Keratinocyte (primary cell): Measurements from ENCODE around the gene NT5DC4. TPM values are rescaled to one million over a fixed set of nuclear protein-coding genes. Genes with fewer than 3 reads are reported as not detected.

Source experiments
- DNase-seq: peaks from one replicate; pipeline ENCODE4 v3.0.0-alpha.2; 2011; ENCODE audit warnings: low read depth, missing footprints, low spot score
- FAIRE-seq: peaks from 2 replicates; lab custom pipeline; 2011; peaks lifted over from hg19 to GRCh38; lab: Jason Lieb, UNC
- H2AFZ ChIP-seq: 2 replicates; pipeline ENCODE4 v1.6.0; 2012; ENCODE audit warnings: low read length, control low read depth, inconsistent platforms; ENCODE audit not compliant: control insufficient read depth
- H3K27ac ChIP-seq: 2 replicates; pipeline ENCODE4 v1.5.1; 2011; ENCODE audit warnings: low read length; ENCODE audit not compliant: control insufficient read depth, insufficient read depth
- H3K27me3 ChIP-seq: 3 replicates; pipeline ENCODE4 v1.6.0; 2011; ENCODE audit warnings: low read length; ENCODE audit not compliant: control insufficient read depth, insufficient read depth; ENCODE audit errors: extremely low read depth
- H3K36me3 ChIP-seq, 2 experiments: 2 replicates in 1 of 2; 3 replicates in 1 of 2; pipeline ENCODE4 v1.5.1; 2011; ENCODE audit warnings: low read length in 2 of 2, mild to moderate bottlenecking in 1 of 2; ENCODE audit not compliant: control insufficient read depth in 2 of 2, insufficient read depth in 2 of 2; ENCODE audit errors: extremely low read depth in 1 of 2
- H3K4me1 ChIP-seq: 3 replicates; pipeline ENCODE4 v1.5.1; 2011; ENCODE audit warnings: low read length; ENCODE audit not compliant: control insufficient read depth, insufficient read depth; ENCODE audit errors: extremely low read depth
- H3K4me2 ChIP-seq: 3 replicates; pipeline ENCODE4 v1.6.0; 2011; ENCODE audit warnings: low read depth, low read length; ENCODE audit not compliant: control insufficient read depth, insufficient read depth; ENCODE audit errors: extremely low read depth
- H3K4me3 ChIP-seq, 3 experiments: fragments of 200-600 bp in 1 of 3; sonication (generic) in 1 of 3; 2 replicates in 2 of 3; 3 replicates in 1 of 3; pipeline ENCODE4 v1.5.1; 2011 to 2016; ENCODE audit warnings: low read length in 3 of 3, mild to moderate bottlenecking in 3 of 3, control low read depth in 2 of 3, inconsistent platforms in 1 of 3, low read depth in 1 of 3, mixed read lengths in 1 of 3, mixed run types in 1 of 3, moderate library complexity in 1 of 3; ENCODE audit not compliant: control insufficient read depth in 2 of 3, insufficient read depth in 2 of 3; ENCODE audit errors: extremely low read depth in 1 of 3
- H3K79me2 ChIP-seq: 2 replicates; pipeline ENCODE4 v1.6.0; 2012; ENCODE audit warnings: low read length; ENCODE audit not compliant: control insufficient read depth, insufficient read depth
- H3K9ac ChIP-seq: 3 replicates; pipeline ENCODE4 v1.6.0; 2011; ENCODE audit warnings: low read length; ENCODE audit not compliant: control insufficient read depth, insufficient read depth; ENCODE audit errors: extremely low read depth
- H3K9me1 ChIP-seq: 3 replicates; pipeline ENCODE4 v1.6.0; 2011; ENCODE audit warnings: low read length; ENCODE audit not compliant: control insufficient read depth, insufficient read depth; ENCODE audit errors: extremely low read depth
- H3K9me3 ChIP-seq: 2 replicates; pipeline ENCODE4 v1.5.1; 2012; ENCODE audit warnings: low read depth, low read length; ENCODE audit not compliant: control insufficient read depth
- H4K20me1 ChIP-seq: 3 replicates; pipeline ENCODE4 v1.6.0; 2011; ENCODE audit warnings: low read length; ENCODE audit not compliant: control insufficient read depth, insufficient read depth; ENCODE audit errors: extremely low read depth
- EZH2 ChIP-seq: IDR thresholded peaks from one replicate; pipeline ENCODE4 v1.6.1; 2012; ENCODE audit warnings: inconsistent platforms, mild to moderate bottlenecking, low read length, moderate library complexity
- dilution Hi-C: fragments of 300-500 bp; cut with MboI; formaldehyde crosslinking; loops from one replicate; pipeline ENCODE4 v1.7.0; 2020; ENCODE audit warnings: low sequenced_read_pairs; ENCODE audit not compliant: extremely low pct_ligation_motif_present
- polyA plus RNA-seq, 5 experiments: library from polyadenylated mRNA; depleted of rRNA in 3 of 5; stranded (reverse) in 3 of 5; stranded (forward) in 1 of 5; unstranded in 1 of 5; fragments of >200 nt; gene quantifications; 1 replicate in 1 of 5; 2 replicates in 3 of 5; 3 replicates in 1 of 5; pipeline versions ENCODE4 v1.2.1 to v1.2.3, GENCODE V29; 2011 to 2012; ENCODE audit warnings: missing spikeins in 2 of 5, low read depth in 1 of 5, low replicate concordance in 1 of 5
- TF ChIP-seq, protein P1 (sequence below), 3 experiments: IDR thresholded peaks in 1 of 3; conservative IDR thresholded peaks in 1 of 3; optimal IDR thresholded peaks in 1 of 3; 2 replicates in 2 of 3; 3 replicates in 1 of 3; pipeline versions ENCODE3 to v1.5.1; 2011; ENCODE audit warnings: low read length in 3 of 3, mild to moderate bottlenecking in 3 of 3, moderate library complexity in 2 of 3, control low read depth in 1 of 3, inconsistent platforms in 1 of 3; ENCODE audit not compliant: insufficient read depth in 2 of 3; ENCODE audit errors: extremely low read depth in 1 of 3

NT5DC4 gene
- polyA plus RNA-seq, 1 donor (not counting 4 experiments of a cell fraction or from before 2014, with no cell fraction given) = 1.00 TPM

DNA sequence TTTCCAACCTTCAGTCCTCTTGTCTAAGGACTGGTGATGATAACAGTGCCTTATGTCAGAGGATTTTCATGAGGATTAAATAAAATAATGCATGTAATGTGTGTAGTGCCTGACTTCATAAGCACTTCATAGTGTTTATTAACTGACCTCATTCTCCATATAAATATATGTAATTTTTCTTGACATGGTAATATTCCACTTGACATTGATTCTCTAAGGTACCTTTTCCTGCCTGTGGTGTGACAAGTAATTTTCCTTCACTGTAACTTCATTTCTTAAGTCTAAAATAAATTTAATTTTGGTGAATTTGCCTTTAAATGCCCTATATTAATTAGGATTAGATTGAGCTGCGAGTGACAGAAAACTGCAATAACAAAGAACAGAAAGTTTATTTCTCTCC, 47.8 kb upstream of the NT5DC4 start:
- DNase-seq (no peak), FAIRE-seq (no peak)
- Histone ChIP-seq H3K4me1 (no peaks in the 10 kb centered on the region), H3K4me3 (no peak overlapping the region), H3K27ac (no peak overlapping the region), H3K79me2 (no peaks in the 10 kb centered on the region), H3K9me1 (no peaks in the 10 kb centered on the region), H3K4me2 (no peak overlapping the region), H3K36me3 (no peaks in the 10 kb centered on the region), H3K9me3 (no peaks in the 10 kb centered on the region), H3K9ac (no peak overlapping the region), H3K27me3 (no peaks in the 10 kb centered on the region), H4K20me1 (no peaks in the 10 kb centered on the region), H2AFZ (no peak overlapping the region)
- TF ChIP-seq EZH2 = no peak
- TF ChIP-seq, protein P1, sequence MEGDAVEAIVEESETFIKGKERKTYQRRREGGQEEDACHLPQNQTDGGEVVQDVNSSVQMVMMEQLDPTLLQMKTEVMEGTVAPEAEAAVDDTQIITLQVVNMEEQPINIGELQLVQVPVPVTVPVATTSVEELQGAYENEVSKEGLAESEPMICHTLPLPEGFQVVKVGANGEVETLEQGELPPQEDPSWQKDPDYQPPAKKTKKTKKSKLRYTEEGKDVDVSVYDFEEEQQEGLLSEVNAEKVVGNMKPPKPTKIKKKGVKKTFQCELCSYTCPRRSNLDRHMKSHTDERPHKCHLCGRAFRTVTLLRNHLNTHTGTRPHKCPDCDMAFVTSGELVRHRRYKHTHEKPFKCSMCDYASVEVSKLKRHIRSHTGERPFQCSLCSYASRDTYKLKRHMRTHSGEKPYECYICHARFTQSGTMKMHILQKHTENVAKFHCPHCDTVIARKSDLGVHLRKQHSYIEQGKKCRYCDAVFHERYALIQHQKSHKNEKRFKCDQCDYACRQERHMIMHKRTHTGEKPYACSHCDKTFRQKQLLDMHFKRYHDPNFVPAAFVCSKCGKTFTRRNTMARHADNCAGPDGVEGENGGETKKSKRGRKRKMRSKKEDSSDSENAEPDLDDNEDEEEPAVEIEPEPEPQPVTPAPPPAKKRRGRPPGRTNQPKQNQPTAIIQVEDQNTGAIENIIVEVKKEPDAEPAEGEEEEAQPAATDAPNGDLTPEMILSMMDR (optimal IDR thresholded peaks at IDR 0.05 in 1 of 3, IDR thresholded peaks at IDR 0.05 in 1 of 3, conservative IDR thresholded peaks at IDR 0.05 in 1 of 3; ENCODE audit: extremely low read depth in 1 of 3, insufficient read depth in 2 of 3, low read length in 3 of 3) = no peak
- dilution Hi-C loops = no loop called here

DNA sequence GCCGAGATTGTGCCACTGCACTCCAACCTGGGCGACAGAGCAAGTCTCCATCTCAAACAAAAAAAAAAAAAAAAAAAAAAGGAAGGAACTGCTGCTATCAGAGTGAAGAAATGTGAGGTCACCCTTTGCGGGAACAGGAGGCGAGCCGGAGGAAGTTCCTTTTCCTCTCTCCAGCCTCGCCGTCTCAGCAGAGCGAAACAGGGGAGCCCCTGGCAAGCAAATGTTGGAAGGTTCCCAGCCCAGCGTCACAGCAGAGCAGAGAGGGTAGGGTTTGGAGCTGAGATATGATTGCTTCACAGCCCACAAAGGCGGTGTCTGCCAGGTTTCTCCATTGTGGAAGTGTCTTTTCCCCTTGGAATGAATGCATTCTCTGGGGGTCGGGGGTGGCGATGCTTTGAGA, 46.6 kb upstream of the NT5DC4 start:
- H3K27me3 ChIP-seq = no peaks in the 10 kb centered on the region

More for the DNA sequence above, 46.6 kb upstream of the NT5DC4 start:
- TF ChIP-seq EZH2 = no peak
- TF ChIP-seq, protein P1 (optimal IDR thresholded peaks at IDR 0.05 in 1 of 3, IDR thresholded peaks at IDR 0.05 in 1 of 3, conservative IDR thresholded peaks at IDR 0.05 in 1 of 3; ENCODE audit: extremely low read depth in 1 of 3, insufficient read depth in 2 of 3, low read length in 3 of 3) = no peak
- Histone ChIP-seq H3K9me3 (no peaks in the 10 kb centered on the region), H3K9ac (no peak overlapping the region), H3K27ac (no peak overlapping the region), H3K4me3 (no peak overlapping the region), H3K9me1 (no peaks in the 10 kb centered on the region), H4K20me1 (no peaks in the 10 kb centered on the region), H2AFZ (no peak overlapping the region), H3K4me2 (no peak overlapping the region), H3K36me3 (no peaks in the 10 kb centered on the region), H3K79me2 (no peaks in the 10 kb centered on the region), H3K4me1 (peaks cover 2% of the 10 kb centered on the region)
- dilution Hi-C loops = no loop called here
- FAIRE-seq (no peak), DNase-seq (no peak)
